ENCODE measurements around the gene CLRN1. TPM values are rescaled to one million over a fixed set of nuclear protein-coding genes. Genes with fewer than 3 reads are reported as not detected.
A peak's percentile ranks its signal among the peaks of the same experiment; 100 is the strongest.

CLRN1 gene, protein sequence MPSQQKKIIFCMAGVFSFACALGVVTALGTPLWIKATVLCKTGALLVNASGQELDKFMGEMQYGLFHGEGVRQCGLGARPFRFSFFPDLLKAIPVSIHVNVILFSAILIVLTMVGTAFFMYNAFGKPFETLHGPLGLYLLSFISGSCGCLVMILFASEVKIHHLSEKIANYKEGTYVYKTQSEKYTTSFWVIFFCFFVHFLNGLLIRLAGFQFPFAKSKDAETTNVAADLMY
- total RNA-seq (2022) (not detected in 2 replicates), Bru-seq, nascent RNA (not detected), BruChase-seq, experiment 1, labeled RNA remaining after a 6-hour chase (not detected), BruChase-seq, experiment 2, labeled RNA remaining after a 2-hour chase (not detected)
- long read RNA-seq, result 0 reads

DNA sequence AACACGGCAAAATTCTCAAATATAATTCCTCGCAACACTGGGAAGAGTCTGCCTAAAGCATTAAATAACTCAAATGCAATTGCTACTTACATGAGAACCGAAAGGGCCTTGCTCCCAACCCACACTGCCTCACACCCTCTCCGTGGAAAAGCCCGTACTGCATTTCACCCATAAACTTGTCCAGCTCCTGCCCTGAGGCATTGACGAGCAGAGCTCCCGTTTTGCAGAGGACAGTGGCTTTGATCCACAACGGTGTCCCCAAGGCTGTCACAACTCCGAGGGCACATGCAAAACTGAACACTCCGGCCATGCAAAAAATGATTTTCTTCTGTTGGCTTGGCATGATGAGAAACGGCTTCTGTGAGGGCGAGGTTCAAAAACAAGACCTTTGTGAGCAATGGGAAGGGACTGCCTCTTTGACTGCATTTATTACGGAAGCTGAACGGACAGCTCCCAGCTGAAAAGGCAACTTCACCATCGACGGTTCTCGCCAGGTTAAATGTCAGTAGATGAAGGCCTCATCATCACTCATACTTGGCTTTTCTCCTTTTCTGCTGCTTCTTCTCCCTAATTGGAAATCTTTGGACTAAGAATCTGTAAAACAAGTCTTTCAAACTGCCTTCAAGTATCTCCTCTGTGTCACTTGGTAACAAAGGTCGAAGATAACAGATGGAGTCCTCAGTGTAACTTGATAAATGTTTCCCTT, at the start of gene CLRN1:
TSS of gene CLRN1 (minus strand) at position 362 of the 706 bp plus-strand sequence. CDS start at position 343, 19 bp downstream.
- Mint-ChIP-seq H3K27ac (ENCODE audit: low read depth, unreplicated experiment) (no peak within 1 kb of the TSS), H3K4me1 (ENCODE audit: insufficient read depth, unreplicated experiment) (peaks cover 16% of the 10 kb centered on the region), H3K9me3 (ENCODE audit: unreplicated experiment) (no peaks in the 10 kb centered on the region), H3K4me3 (ENCODE audit: unreplicated experiment) (no peak within 1 kb of the TSS), H3K36me3 (ENCODE audit: insufficient read depth, unreplicated experiment) (no peaks in the 10 kb centered on the region), H3K27me3 (ENCODE audit: insufficient read depth, unreplicated experiment) (peaks cover 8% of the 10 kb centered on the region)
- ChIA-PET CTCF (no interaction called here), POLR2A (no interaction called here)
- TF ChIP-seq, protein P1, sequence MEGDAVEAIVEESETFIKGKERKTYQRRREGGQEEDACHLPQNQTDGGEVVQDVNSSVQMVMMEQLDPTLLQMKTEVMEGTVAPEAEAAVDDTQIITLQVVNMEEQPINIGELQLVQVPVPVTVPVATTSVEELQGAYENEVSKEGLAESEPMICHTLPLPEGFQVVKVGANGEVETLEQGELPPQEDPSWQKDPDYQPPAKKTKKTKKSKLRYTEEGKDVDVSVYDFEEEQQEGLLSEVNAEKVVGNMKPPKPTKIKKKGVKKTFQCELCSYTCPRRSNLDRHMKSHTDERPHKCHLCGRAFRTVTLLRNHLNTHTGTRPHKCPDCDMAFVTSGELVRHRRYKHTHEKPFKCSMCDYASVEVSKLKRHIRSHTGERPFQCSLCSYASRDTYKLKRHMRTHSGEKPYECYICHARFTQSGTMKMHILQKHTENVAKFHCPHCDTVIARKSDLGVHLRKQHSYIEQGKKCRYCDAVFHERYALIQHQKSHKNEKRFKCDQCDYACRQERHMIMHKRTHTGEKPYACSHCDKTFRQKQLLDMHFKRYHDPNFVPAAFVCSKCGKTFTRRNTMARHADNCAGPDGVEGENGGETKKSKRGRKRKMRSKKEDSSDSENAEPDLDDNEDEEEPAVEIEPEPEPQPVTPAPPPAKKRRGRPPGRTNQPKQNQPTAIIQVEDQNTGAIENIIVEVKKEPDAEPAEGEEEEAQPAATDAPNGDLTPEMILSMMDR (IDR thresholded peaks at IDR 0.05; ENCODE audit: unreplicated experiment), result no peak
- DNase-seq (ENCODE audit: unreplicated experiment), result no peak
- intact Hi-C loops (cut with micrococcal nuclease), result loop anchor here (5.0 kb wide), 1 partner anchor 45 kb away; no protein-coding TSS in a partner anchor
- BruUV-seq (replicated peaks), result no TSS peak

DNA sequence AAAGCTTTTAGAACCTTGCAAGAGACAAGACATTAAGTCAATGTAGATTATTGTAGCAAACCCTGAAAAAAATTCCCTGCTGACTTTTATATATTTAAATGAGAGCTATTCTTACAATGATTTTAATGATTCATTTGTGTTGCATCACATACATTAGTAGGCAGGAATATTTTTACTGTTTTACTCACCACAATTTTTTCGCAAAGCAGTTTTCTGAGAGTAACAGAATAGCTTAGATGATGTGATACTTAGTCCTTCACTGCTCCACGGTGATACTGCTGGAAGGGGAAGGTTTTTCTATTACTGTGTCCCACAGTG, 43.9 kb upstream of the CLRN1 start:
- H3K27ac Mint-ChIP-seq (ENCODE audit: low read depth, unreplicated experiment), result no peak overlapping the region
- no peaks in the 10 kb centered on the region for H3K36me3 Mint-ChIP-seq (ENCODE audit: insufficient read depth, unreplicated experiment)
- ChIA-PET CTCF (interaction anchor here (0.5 to 1.8 kb wide), 2 partner anchors 127 to 130 kb away, joined by 3 to 4 read pairs; no protein-coding TSS in a partner anchor), POLR2A (interaction anchor here (1.3 to 1.5 kb wide), 2 partner anchors 9 to 58 kb away, joined by 3 read pairs; no protein-coding TSS in a partner anchor)
- no peaks in the 10 kb centered on the region for H3K9me3 Mint-ChIP-seq (ENCODE audit: unreplicated experiment)
- BruUV-seq (replicated peaks), result no TSS peak
- DNase-seq (ENCODE audit: unreplicated experiment), result peak; percentile 33
- no peak overlapping the region for H3K4me3 Mint-ChIP-seq (ENCODE audit: unreplicated experiment)
- intact Hi-C loops (cut with micrococcal nuclease), result loop anchor here (5.0 kb wide), 1 partner anchor 44 kb away; the partner anchor contains the start of gene CLRN1
- TF ChIP-seq, protein P1 (IDR thresholded peaks at IDR 0.05; ENCODE audit: unreplicated experiment), result no peak
- peaks cover 3% of the 10 kb centered on the region for H3K27me3 Mint-ChIP-seq (ENCODE audit: insufficient read depth, unreplicated experiment)
- peaks cover 8% of the 10 kb centered on the region for H3K4me1 Mint-ChIP-seq (ENCODE audit: insufficient read depth, unreplicated experiment)

DNA sequence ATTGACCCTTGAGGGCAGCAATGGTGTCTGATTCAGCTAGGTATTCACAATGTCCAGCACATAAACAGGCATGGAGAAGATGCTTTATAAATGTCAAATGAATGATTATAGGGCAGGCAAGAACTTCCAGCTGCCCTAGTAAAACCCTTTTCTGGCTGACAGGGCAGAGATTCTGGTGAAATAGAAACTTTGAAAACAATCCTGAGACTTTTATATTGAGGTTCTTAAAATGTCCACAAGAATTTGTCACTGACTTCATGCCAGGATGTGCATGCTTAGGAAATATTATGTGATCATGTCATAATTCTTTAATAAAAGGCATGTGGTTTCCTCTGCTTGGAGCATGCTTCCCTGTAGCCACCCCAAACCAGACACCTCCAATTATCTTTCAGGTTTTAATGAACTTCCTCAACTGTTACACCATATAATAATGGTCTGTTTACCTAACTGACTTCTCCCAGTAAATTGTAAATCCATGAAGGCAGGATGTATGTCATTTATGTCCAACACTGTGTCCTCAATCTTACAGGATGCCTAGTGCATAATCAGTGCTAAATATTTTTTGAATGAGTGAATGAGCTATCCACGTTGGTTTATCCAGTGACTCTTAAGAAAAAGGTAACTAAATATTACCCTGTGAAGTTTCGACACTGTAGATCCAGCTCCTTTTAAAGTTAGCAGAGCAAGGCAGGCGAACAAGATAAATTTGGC, 43.4 kb upstream of the CLRN1 start:
- Mint-ChIP-seq H3K9me3 (ENCODE audit: unreplicated experiment) (no peaks in the 10 kb centered on the region), H3K27ac (ENCODE audit: low read depth, unreplicated experiment) (no peak overlapping the region), H3K4me1 (ENCODE audit: insufficient read depth, unreplicated experiment) (peaks cover 8% of the 10 kb centered on the region), H3K36me3 (ENCODE audit: insufficient read depth, unreplicated experiment) (no peaks in the 10 kb centered on the region), H3K4me3 (ENCODE audit: unreplicated experiment) (no peak overlapping the region), H3K27me3 (ENCODE audit: insufficient read depth, unreplicated experiment) (no peaks in the 10 kb centered on the region)
- TF ChIP-seq, protein P1 (IDR thresholded peaks at IDR 0.05; ENCODE audit: unreplicated experiment), result no peak
- intact Hi-C loops (cut with micrococcal nuclease), result loop anchor here (5.0 kb wide), 1 partner anchor 44 kb away; the partner anchor contains the start of gene CLRN1
- DNase-seq (ENCODE audit: unreplicated experiment), result no peak
- ChIA-PET CTCF (interaction anchor here (0.5 to 1.8 kb wide), 5 partner anchors 8 to 975 kb away, joined by 3 to 4 read pairs (median 3); no protein-coding TSS in a partner anchor), POLR2A (interaction anchor here (0.7 to 1.5 kb wide), 2 partner anchors 57 to 424 kb away, joined by 3 read pairs; no protein-coding TSS in a partner anchor)
- no TSS peak for BruUV-seq (replicated peaks)

Measured in MCF 10A (cell line).